Neural cell (in vitro differentiated cells): ENCODE measurements around the gene YTHDC2. TPM values are rescaled to one million over a fixed set of nuclear protein-coding genes. Genes with fewer than 3 reads are reported as not detected.

Experiments
- H2AFZ ChIP-seq: fragments of 200-600, 300-800 bp; sonication (generic), shearing (Covaris generic); 2 replicates; pipeline ENCODE4 v1.6.0; 2014; ENCODE audit warnings: low read depth, mild to moderate bottlenecking, antibody characterized with exemption, low read length, moderate library complexity
- H3F3A ChIP-seq: fragments of 200-600 bp; shearing (Covaris generic); 2 replicates; pipeline ENCODE4 v1.6.1; 2016; ENCODE audit warnings: mild to moderate bottlenecking, moderate library complexity, mixed read lengths, antibody characterized with exemption, low read length; ENCODE audit not compliant: insufficient read depth, poor library complexity, severe bottlenecking
- H3K27ac ChIP-seq: fragments of 200-600, 300-800 bp; sonication (generic), shearing (Covaris generic); 2 replicates; pipeline ENCODE4 v1.5.1; 2014; ENCODE audit warnings: mild to moderate bottlenecking, low read length, moderate library complexity
- H3K27me3 ChIP-seq: fragments of 300-800, 200-600 bp; sonication (generic), shearing (Covaris generic); 2 replicates; pipeline ENCODE4 v1.6.0; 2014; ENCODE audit warnings: mild to moderate bottlenecking, low read depth, low read length, moderate library complexity; ENCODE audit not compliant: insufficient read depth
- H3K36me3 ChIP-seq: fragments of 300-800, 200-600 bp; sonication (generic), shearing (Covaris generic); 2 replicates; pipeline ENCODE4 v1.5.1; 2014; ENCODE audit warnings: mild to moderate bottlenecking, antibody characterized with exemption, low read length, moderate library complexity; ENCODE audit not compliant: insufficient read depth
- H3K4me2 ChIP-seq: fragments of 300-800, 200-600 bp; sonication (generic), shearing (Covaris generic); 2 replicates; pipeline ENCODE4 v1.6.0; 2014; ENCODE audit warnings: mild to moderate bottlenecking, low read length
- H3K4me3 ChIP-seq: fragments of 300-800, 200-600 bp; sonication (generic), shearing (Covaris generic); 2 replicates; pipeline ENCODE4 v1.5.1; 2014; ENCODE audit warnings: mild to moderate bottlenecking, low read length, moderate library complexity
- H3K79me2 ChIP-seq: fragments of 200-600 bp; shearing (Covaris generic); replicated peaks from 2 replicates; pipeline ENCODE4 v1.6.0; 2014; ENCODE audit warnings: mild to moderate bottlenecking, low read length, moderate library complexity; ENCODE audit not compliant: insufficient read depth
- H3K9ac ChIP-seq: fragments of 300-800, 200-600 bp; sonication (generic), shearing (Covaris generic); 2 replicates; pipeline ENCODE4 v1.6.1; 2016; ENCODE audit warnings: mild to moderate bottlenecking, low read length, mixed read lengths
- H3K9me2 ChIP-seq: fragments of 200-600 bp; shearing (Covaris generic); 2 replicates; pipeline ENCODE4 v1.6.1; 2016; ENCODE audit warnings: mild to moderate bottlenecking, low read length, mixed read lengths; ENCODE audit not compliant: insufficient read depth
- H3K9me3 ChIP-seq: fragments of 200-600, 300-800 bp; sonication (generic), shearing (Covaris generic); 2 replicates; pipeline ENCODE4 v1.6.1; 2016; ENCODE audit warnings: mild to moderate bottlenecking, mixed run types, low read length, moderate library complexity, mixed read lengths
- H4K20me1 ChIP-seq: fragments of 200-600 bp; shearing (Covaris generic); 2 replicates; pipeline ENCODE4 v1.6.1; 2016; ENCODE audit warnings: mild to moderate bottlenecking, mixed run types; ENCODE audit not compliant: insufficient read depth
- CTCF ChIP-seq: fragments of 450-650 bp; IDR thresholded peaks from 2 replicates; pipeline ENCODE4 v1.5.1; 2014; ENCODE audit warnings: antibody characterized with exemption, mild to moderate bottlenecking, moderate library complexity; ENCODE audit not compliant: poor library complexity, severe bottlenecking
- EP300 ChIP-seq: fragments of 450-650 bp; conservative IDR thresholded peaks from 2 replicates; pipeline ENCODE4 v1.6.1; 2014; ENCODE audit warnings: antibody characterized with exemption, mild to moderate bottlenecking, moderate library complexity; ENCODE audit not compliant: poor library complexity, severe bottlenecking
- EZH2 ChIP-seq: fragments of 200-600, 300-800 bp; shearing (Covaris generic), sonication (generic); IDR thresholded peaks from 2 replicates; pipeline ENCODE4 v1.6.1; 2014; ENCODE audit warnings: antibody characterized with exemption, low read length, borderline replicate concordance, mild to moderate bottlenecking; ENCODE audit not compliant: insufficient read depth, poor library complexity, severe bottlenecking
- MXI1 ChIP-seq: fragments of 450-650 bp; conservative IDR thresholded peaks from 2 replicates; pipeline ENCODE4 v1.6.1; 2014; ENCODE audit warnings: antibody characterized with exemption, mild to moderate bottlenecking; ENCODE audit not compliant: poor library complexity, severe bottlenecking
- POLR2AphosphoS5 ChIP-seq: IDR thresholded peaks from 2 replicates; pipeline ENCODE4 v1.6.1; 2012
- RAD21 ChIP-seq: fragments of 450-650 bp; conservative IDR thresholded peaks from 2 replicates; pipeline ENCODE4 v1.6.1; 2014; ENCODE audit warnings: antibody characterized with exemption, mild to moderate bottlenecking, moderate library complexity
- REST ChIP-seq: IDR thresholded peaks from 2 replicates; pipeline ENCODE4 v1.6.1; 2012; ENCODE audit warnings: borderline replicate concordance
- SMC3 ChIP-seq: fragments of 450-650 bp; conservative IDR thresholded peaks from 2 replicates; pipeline ENCODE4 v1.6.1; 2014; ENCODE audit warnings: antibody characterized with exemption, mild to moderate bottlenecking, moderate library complexity; ENCODE audit not compliant: poor library complexity
- TAF1 ChIP-seq: IDR thresholded peaks from 2 replicates; pipeline ENCODE4 v1.6.1; 2012; ENCODE audit warnings: low read depth
- polyA plus RNA-seq: library from polyadenylated mRNA; depleted of rRNA; stranded (reverse); fragments of >200 nt; gene quantifications from 2 replicates; pipeline ENCODE4 v1.2.3, GENCODE V29; 2014
- small RNA-seq, 3 experiments: library from RNA; depleted of rRNA; stranded (forward); fragments of <200 nt; gene quantifications; one replicate each; pipeline ENCODE3, GENCODE V24; 2012

The YTHDC2 gene
- polyA plus RNA-seq, 1 donor from 2014 or later = 43.7 TPM

GRCh38 chr5:113634957-113635356 is 121.5 kb downstream of the YTHDC2 start:
- no peaks in the 10 kb centered on the region for H3K36me3 ChIP-seq
- no peak overlapping the region for H3K9ac ChIP-seq
- H3K4me3 ChIP-seq = no peak overlapping the region
- no peaks in the 10 kb centered on the region for H3F3A ChIP-seq
- H3K79me2 ChIP-seq = no peaks in the 10 kb centered on the region
- H3K4me2 ChIP-seq = no peak overlapping the region
- no peaks in the 10 kb centered on the region for H3K9me2 ChIP-seq
- H2AFZ ChIP-seq = no peak overlapping the region
- H3K9me3 ChIP-seq = no peaks in the 10 kb centered on the region
- H3K27me3 ChIP-seq = no peaks in the 10 kb centered on the region
- TF ChIP-seq CTCF (no peak), SMC3 (no peak), RAD21 (no peak), TAF1 (no peak), EZH2 (no peak), POLR2AphosphoS5 (no peak), MXI1 (no peak), REST (no peak), EP300 (no peak)
- H3K27ac ChIP-seq = no peak overlapping the region
- no peaks in the 10 kb centered on the region for H4K20me1 ChIP-seq

GRCh38 chr5:113641715-113642114 is 128.2 kb downstream of the YTHDC2 start:
- no peaks in the 10 kb centered on the region for H3K9me2 ChIP-seq
- H3K36me3 ChIP-seq = no peaks in the 10 kb centered on the region
- no peak overlapping the region for H3K4me2 ChIP-seq
- no peaks in the 10 kb centered on the region for H3K79me2 ChIP-seq
- H4K20me1 ChIP-seq = no peaks in the 10 kb centered on the region
- no peaks in the 10 kb centered on the region for H3K27me3 ChIP-seq
- H3K4me3 ChIP-seq = no peak overlapping the region
- peaks cover 3% of the 10 kb centered on the region for H3K9me3 ChIP-seq
- H3K27ac ChIP-seq = no peak overlapping the region
- H3K9ac ChIP-seq = no peak overlapping the region
- no peaks in the 10 kb centered on the region for H3F3A ChIP-seq
- H2AFZ ChIP-seq = no peak overlapping the region
- TF ChIP-seq SMC3 (no peak), RAD21 (no peak), CTCF (no peak), TAF1 (no peak), POLR2AphosphoS5 (no peak)

Small RNAs within 50 kb of the gene (small RNA-seq; reads per million reads assigned to genes)
- 0 reads per million in 3 experiments for gene RNU4ATAC13P

Other genes with a start within 250 kb of the YTHDC2 start
- not detected in 2 replicates for gene TSSK1B, start 78.7 kb upstream of the YTHDC2 start, polyA plus RNA-seq
- 2.2 and 4.6 TPM in 2 replicates for gene MCC, start 25.2 kb upstream of the YTHDC2 start, polyA plus RNA-seq